WTC11 (cell line): ENCODE data around the gene HID1. TPM values are rescaled to one million over a fixed set of nuclear protein-coding genes. Genes with fewer than 3 reads are reported as not detected.

ENCODE experiments used
- ATAC-seq: fragments of 200-7000 bp; cut with Tn5 transposase; 2 replicates; pipeline ENCODE4 v1.10.0; 2021; ENCODE audit warnings: mild to moderate bottlenecking, moderate library complexity
- Bru-seq: library from RNA; stranded (reverse); fragments of 400-500 nt; gene quantifications from one replicate; lab custom pipeline; 2021; lab: Mats Ljungman, UMichigan
- CTCF ChIA-PET: fragments of 300-600 bp; sonication (Branson Sonifier 250); formaldehyde crosslinking; loops from one replicate; lab custom pipeline; 2021; ENCODE audit warnings: antibody characterized with exemption; lab: Charles Lee
- POLR2A ChIA-PET: fragments of 350-600 bp; sonication (Branson Sonifier 250); formaldehyde crosslinking; loops from one replicate; lab custom pipeline; 2021; ENCODE audit warnings: antibody characterized with exemption; lab: Charles Lee
- DNase-seq: peaks from one replicate; pipeline ENCODE4 v3.0.0; 2021; ENCODE audit warnings: low spot score
- H3K27ac Mint-ChIP-seq: 2 replicates; pipeline ENCODE4 v1.8.0; 2021; ENCODE audit warnings: mixed read lengths
- H3K27me3 Mint-ChIP-seq: 2 replicates; pipeline ENCODE4 v1.8.0; 2021; ENCODE audit warnings: low read depth, mild to moderate bottlenecking, moderate library complexity, mixed read lengths
- H3K36me3 Mint-ChIP-seq: 2 replicates; pipeline ENCODE4 v1.8.0; 2021; ENCODE audit warnings: mixed read lengths
- H3K4me1 Mint-ChIP-seq: 2 replicates; pipeline ENCODE4 v1.8.0; 2022; ENCODE audit warnings: mixed read lengths
- H3K4me3 Mint-ChIP-seq: 2 replicates; pipeline ENCODE4 v1.8.0; 2021; ENCODE audit warnings: mild to moderate bottlenecking, moderate library complexity, mixed read lengths
- H3K9me3 Mint-ChIP-seq: 2 replicates; pipeline ENCODE4 v1.8.0; 2021; ENCODE audit warnings: mixed read lengths
- ATF1 ChIP-seq: sonication (generic); formaldehyde crosslinking; IDR thresholded peaks from 2 replicates; pipeline ENCODE4 v1.8.1; 2023; ENCODE audit warnings: mild to moderate bottlenecking, moderate library complexity, missing genetic modification reagents
- CBFB ChIP-seq: sonication (generic); formaldehyde crosslinking; IDR thresholded peaks from 2 replicates; pipeline ENCODE4 v1.8.1; 2022; ENCODE audit warnings: mild to moderate bottlenecking, low read depth, missing genetic modification reagents
- CREM ChIP-seq: sonication (generic); formaldehyde crosslinking; IDR thresholded peaks from 2 replicates; pipeline ENCODE4 v1.8.1; 2022; ENCODE audit warnings: mild to moderate bottlenecking, missing genetic modification reagents, moderate library complexity
- FOXP1 ChIP-seq: sonication (generic); formaldehyde crosslinking; IDR thresholded peaks from 2 replicates; pipeline ENCODE4 v1.8.0; 2022; ENCODE audit warnings: missing genetic modification reagents, mild to moderate bottlenecking, moderate library complexity, borderline replicate concordance
- GABPB1 ChIP-seq: sonication (generic); formaldehyde crosslinking; IDR thresholded peaks from 2 replicates; pipeline ENCODE4 v1.8.1; 2023; ENCODE audit warnings: mild to moderate bottlenecking, missing genetic modification reagents
- JUN ChIP-seq: sonication (generic); formaldehyde crosslinking; IDR thresholded peaks from 2 replicates; pipeline ENCODE4 v1.8.0; 2023; ENCODE audit warnings: mild to moderate bottlenecking, missing genetic modification reagents
- MYBL2 ChIP-seq: sonication (generic); formaldehyde crosslinking; IDR thresholded peaks from 2 replicates; pipeline ENCODE4 v1.8.1; 2023; ENCODE audit warnings: mild to moderate bottlenecking, moderate library complexity, missing genetic modification reagents
- TCF7 ChIP-seq: sonication (generic); formaldehyde crosslinking; IDR thresholded peaks from 2 replicates; pipeline ENCODE4 v1.8.0; 2022; ENCODE audit warnings: mild to moderate bottlenecking, low read depth, missing genetic modification reagents, moderate library complexity
- ZNF219 ChIP-seq: sonication (generic); formaldehyde crosslinking; IDR thresholded peaks from 2 replicates; pipeline ENCODE4 v1.8.0; 2023; ENCODE audit warnings: missing genetic modification reagents, mild to moderate bottlenecking, borderline replicate concordance
- ZNF396 ChIP-seq: fragments of 250-450 bp; sonication (Bioruptor Pico); IDR thresholded peaks from 2 replicates; pipeline ENCODE4 v1.8.0; 2021; ENCODE audit warnings: mild to moderate bottlenecking, moderate library complexity, borderline replicate concordance
- long read RNA-seq, 3 experiments: library from RNA in 1 of 3; library from capped mRNA in 1 of 3; library from polyadenylated mRNA in 1 of 3; unstranded in 2 of 3; stranded (forward) in 1 of 3; transcript quantifications; one replicate each; pipeline ENCODE4 v2.0.0, GENCODE V29; 2021
- total RNA-seq: library from RNA; stranded (reverse); gene quantifications from 3 replicates; pipeline ENCODE4 v1.2.3, GENCODE V29; 2021
- TF ChIP-seq, protein P1 (sequence below): sonication (generic); formaldehyde crosslinking; conservative IDR thresholded peaks from 2 replicates; pipeline ENCODE4 v1.8.1; 2022; ENCODE audit warnings: mild to moderate bottlenecking, missing genetic modification reagents
- TF ChIP-seq, protein P2 (sequence below): sonication (generic); formaldehyde crosslinking; IDR thresholded peaks from 2 replicates; pipeline ENCODE4 v1.8.1; 2023; ENCODE audit warnings: mild to moderate bottlenecking, missing genetic modification reagents
- TF ChIP-seq, protein P3 (sequence below): sonication (generic); formaldehyde crosslinking; IDR thresholded peaks from 2 replicates; pipeline ENCODE4 v1.8.1; 2023; ENCODE audit warnings: mild to moderate bottlenecking, missing genetic modification reagents, moderate library complexity
- TF ChIP-seq, protein P4 (sequence below): sonication (generic); formaldehyde crosslinking; conservative IDR thresholded peaks from 2 replicates; pipeline ENCODE4 v1.8.1; 2023; ENCODE audit warnings: mild to moderate bottlenecking, low read depth, missing genetic modification reagents, moderate library complexity
- TF ChIP-seq, protein P5 (sequence below): fragments of 250-450 bp; sonication (Bioruptor Pico); IDR thresholded peaks from 2 replicates; pipeline ENCODE4 v1.9.0; 2021; ENCODE audit warnings: mild to moderate bottlenecking
- TF ChIP-seq, protein P6 (sequence below): sonication (generic); formaldehyde crosslinking; IDR thresholded peaks from 2 replicates; pipeline ENCODE4 v1.8.0; 2022; ENCODE audit warnings: mild to moderate bottlenecking, missing genetic modification reagents
- TF ChIP-seq, protein P7 (sequence below): sonication (generic); formaldehyde crosslinking; IDR thresholded peaks from 2 replicates; pipeline ENCODE4 v1.8.0; 2022; ENCODE audit warnings: mild to moderate bottlenecking, missing genetic modification reagents
- TF ChIP-seq, protein P8 (sequence below): sonication (generic); formaldehyde crosslinking; IDR thresholded peaks from 2 replicates; pipeline ENCODE4 v1.8.1; 2023; ENCODE audit warnings: mild to moderate bottlenecking, moderate library complexity, missing genetic modification reagents

Gene HID1, protein sequence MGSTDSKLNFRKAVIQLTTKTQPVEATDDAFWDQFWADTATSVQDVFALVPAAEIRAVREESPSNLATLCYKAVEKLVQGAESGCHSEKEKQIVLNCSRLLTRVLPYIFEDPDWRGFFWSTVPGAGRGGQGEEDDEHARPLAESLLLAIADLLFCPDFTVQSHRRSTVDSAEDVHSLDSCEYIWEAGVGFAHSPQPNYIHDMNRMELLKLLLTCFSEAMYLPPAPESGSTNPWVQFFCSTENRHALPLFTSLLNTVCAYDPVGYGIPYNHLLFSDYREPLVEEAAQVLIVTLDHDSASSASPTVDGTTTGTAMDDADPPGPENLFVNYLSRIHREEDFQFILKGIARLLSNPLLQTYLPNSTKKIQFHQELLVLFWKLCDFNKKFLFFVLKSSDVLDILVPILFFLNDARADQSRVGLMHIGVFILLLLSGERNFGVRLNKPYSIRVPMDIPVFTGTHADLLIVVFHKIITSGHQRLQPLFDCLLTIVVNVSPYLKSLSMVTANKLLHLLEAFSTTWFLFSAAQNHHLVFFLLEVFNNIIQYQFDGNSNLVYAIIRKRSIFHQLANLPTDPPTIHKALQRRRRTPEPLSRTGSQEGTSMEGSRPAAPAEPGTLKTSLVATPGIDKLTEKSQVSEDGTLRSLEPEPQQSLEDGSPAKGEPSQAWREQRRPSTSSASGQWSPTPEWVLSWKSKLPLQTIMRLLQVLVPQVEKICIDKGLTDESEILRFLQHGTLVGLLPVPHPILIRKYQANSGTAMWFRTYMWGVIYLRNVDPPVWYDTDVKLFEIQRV
- 16.7 to 19.4 TPM (median 19.3 TPM) in 3 replicates for total RNA-seq
- percentile 35 among the genes with signal in this experiment for Bru-seq, nascent RNA
- long read RNA-seq, experiment 1, transcript HID1-202 (19 exons, 3,271 nt) = major isoform, 52 of 95 reads
- long read RNA-seq, experiment 1, partial matches to known transcripts = 17 of 95 reads
- long read RNA-seq, experiment 1, other reads (novel, unspliced or antisense) = 26 of 95 reads
- long read RNA-seq, experiment 2, partial matches to known transcripts = 10 of 24 reads
- long read RNA-seq, experiment 2, other reads (novel, unspliced or antisense) = 10 of 24 reads
- long read RNA-seq, experiment 3, partial matches to known transcripts = 5 of 7 reads
- long read RNA-seq, experiment 3, other reads (novel, unspliced or antisense) = 1 of 7 reads

DNA sequence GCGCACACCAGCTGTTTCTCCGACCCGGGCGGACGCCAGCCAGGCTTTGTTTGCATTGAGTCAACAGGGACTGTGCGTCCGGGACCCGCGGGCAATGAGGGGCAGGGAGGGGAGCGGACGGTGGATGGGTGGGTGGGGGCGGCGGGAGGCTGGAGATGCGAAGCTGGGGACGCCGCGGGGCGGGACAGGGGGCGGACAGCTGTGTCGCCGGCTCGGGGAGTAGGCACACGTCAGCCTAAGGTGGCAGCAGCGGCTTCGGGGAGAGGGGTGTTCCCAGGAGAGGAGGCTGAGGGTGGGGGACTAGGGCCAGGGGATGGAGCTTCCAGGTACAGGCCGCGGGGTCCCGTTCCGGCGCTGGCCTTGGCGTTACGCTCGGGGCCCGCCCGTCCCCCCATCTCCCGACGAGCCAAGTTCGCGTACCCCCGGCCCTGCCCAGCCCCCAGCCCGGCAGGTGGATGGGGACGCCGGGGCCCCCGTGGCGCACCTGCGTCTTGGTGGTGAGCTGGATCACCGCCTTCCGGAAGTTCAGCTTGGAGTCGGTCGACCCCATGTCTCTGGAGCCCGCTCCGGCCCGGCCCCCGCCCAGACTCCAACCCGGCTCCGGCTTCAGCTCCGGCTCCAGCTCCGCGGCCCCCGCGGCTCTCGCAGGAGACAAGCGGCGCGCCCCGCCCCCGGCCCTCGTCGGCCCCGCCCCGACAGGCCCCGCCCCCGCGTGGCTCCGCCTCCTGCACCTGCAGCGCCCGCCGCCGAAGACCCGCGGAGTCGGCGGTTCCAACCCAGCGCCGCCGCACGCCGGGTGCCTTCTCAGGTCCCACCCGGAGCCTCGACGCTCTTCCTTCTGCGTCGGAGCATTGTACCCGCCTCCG is at the start of gene HID1:
Gene HID1 (minus strand): TSS at position 653 of the 866 bp plus-strand sequence. CDS start 103 bp downstream, at position 550.
- H3K4me1 Mint-ChIP-seq = peaks cover 12% of the 10 kb centered on the region
- peak; percentile 83 for ATAC-seq
- TF ChIP-seq MYBL2 (CRISPR knock-in tag) = no peak
- peak; percentile 67 for TF ChIP-seq GABPB1 (CRISPR knock-in tag)
- TF ChIP-seq JUN (CRISPR knock-in tag) = no peak
- TF ChIP-seq, protein P1, sequence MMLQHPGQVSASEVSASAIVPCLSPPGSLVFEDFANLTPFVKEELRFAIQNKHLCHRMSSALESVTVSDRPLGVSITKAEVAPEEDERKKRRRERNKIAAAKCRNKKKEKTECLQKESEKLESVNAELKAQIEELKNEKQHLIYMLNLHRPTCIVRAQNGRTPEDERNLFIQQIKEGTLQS (CRISPR knock-in tag) = no peak
- no peak for TF ChIP-seq FOXP1
- TF ChIP-seq, protein P2, sequence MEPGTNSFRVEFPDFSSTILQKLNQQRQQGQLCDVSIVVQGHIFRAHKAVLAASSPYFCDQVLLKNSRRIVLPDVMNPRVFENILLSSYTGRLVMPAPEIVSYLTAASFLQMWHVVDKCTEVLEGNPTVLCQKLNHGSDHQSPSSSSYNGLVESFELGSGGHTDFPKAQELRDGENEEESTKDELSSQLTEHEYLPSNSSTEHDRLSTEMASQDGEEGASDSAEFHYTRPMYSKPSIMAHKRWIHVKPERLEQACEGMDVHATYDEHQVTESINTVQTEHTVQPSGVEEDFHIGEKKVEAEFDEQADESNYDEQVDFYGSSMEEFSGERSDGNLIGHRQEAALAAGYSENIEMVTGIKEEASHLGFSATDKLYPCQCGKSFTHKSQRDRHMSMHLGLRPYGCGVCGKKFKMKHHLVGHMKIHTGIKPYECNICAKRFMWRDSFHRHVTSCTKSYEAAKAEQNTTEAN = no peak
- TF ChIP-seq, protein P3, sequence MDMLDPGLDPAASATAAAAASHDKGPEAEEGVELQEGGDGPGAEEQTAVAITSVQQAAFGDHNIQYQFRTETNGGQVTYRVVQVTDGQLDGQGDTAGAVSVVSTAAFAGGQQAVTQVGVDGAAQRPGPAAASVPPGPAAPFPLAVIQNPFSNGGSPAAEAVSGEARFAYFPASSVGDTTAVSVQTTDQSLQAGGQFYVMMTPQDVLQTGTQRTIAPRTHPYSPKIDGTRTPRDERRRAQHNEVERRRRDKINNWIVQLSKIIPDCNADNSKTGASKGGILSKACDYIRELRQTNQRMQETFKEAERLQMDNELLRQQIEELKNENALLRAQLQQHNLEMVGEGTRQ (CRISPR knock-in tag) = 0 out of 2 replicates have a peak, but pooled peaks have one; percentile 8
- TF ChIP-seq, protein P4, sequence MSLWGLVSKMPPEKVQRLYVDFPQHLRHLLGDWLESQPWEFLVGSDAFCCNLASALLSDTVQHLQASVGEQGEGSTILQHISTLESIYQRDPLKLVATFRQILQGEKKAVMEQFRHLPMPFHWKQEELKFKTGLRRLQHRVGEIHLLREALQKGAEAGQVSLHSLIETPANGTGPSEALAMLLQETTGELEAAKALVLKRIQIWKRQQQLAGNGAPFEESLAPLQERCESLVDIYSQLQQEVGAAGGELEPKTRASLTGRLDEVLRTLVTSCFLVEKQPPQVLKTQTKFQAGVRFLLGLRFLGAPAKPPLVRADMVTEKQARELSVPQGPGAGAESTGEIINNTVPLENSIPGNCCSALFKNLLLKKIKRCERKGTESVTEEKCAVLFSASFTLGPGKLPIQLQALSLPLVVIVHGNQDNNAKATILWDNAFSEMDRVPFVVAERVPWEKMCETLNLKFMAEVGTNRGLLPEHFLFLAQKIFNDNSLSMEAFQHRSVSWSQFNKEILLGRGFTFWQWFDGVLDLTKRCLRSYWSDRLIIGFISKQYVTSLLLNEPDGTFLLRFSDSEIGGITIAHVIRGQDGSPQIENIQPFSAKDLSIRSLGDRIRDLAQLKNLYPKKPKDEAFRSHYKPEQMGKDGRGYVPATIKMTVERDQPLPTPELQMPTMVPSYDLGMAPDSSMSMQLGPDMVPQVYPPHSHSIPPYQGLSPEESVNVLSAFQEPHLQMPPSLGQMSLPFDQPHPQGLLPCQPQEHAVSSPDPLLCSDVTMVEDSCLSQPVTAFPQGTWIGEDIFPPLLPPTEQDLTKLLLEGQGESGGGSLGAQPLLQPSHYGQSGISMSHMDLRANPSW = no peak
- TF ChIP-seq, protein P5, sequence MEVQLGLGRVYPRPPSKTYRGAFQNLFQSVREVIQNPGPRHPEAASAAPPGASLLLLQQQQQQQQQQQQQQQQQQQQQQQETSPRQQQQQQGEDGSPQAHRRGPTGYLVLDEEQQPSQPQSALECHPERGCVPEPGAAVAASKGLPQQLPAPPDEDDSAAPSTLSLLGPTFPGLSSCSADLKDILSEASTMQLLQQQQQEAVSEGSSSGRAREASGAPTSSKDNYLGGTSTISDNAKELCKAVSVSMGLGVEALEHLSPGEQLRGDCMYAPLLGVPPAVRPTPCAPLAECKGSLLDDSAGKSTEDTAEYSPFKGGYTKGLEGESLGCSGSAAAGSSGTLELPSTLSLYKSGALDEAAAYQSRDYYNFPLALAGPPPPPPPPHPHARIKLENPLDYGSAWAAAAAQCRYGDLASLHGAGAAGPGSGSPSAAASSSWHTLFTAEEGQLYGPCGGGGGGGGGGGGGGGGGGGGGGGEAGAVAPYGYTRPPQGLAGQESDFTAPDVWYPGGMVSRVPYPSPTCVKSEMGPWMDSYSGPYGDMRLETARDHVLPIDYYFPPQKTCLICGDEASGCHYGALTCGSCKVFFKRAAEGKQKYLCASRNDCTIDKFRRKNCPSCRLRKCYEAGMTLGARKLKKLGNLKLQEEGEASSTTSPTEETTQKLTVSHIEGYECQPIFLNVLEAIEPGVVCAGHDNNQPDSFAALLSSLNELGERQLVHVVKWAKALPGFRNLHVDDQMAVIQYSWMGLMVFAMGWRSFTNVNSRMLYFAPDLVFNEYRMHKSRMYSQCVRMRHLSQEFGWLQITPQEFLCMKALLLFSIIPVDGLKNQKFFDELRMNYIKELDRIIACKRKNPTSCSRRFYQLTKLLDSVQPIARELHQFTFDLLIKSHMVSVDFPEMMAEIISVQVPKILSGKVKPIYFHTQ (CRISPR knock-in tag) = no peak
- TF ChIP-seq CREM (CRISPR knock-in tag) = no peak
- no peak for TF ChIP-seq ATF1
- TF ChIP-seq, protein P6, sequence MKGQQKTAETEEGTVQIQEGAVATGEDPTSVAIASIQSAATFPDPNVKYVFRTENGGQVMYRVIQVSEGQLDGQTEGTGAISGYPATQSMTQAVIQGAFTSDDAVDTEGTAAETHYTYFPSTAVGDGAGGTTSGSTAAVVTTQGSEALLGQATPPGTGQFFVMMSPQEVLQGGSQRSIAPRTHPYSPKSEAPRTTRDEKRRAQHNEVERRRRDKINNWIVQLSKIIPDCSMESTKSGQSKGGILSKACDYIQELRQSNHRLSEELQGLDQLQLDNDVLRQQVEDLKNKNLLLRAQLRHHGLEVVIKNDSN (CRISPR knock-in tag) = no peak
- no peak for TF ChIP-seq ZNF396 (CRISPR knock-in tag)
- TF ChIP-seq TCF7 (CRISPR knock-in tag) = no peak
- TF ChIP-seq, protein P7, sequence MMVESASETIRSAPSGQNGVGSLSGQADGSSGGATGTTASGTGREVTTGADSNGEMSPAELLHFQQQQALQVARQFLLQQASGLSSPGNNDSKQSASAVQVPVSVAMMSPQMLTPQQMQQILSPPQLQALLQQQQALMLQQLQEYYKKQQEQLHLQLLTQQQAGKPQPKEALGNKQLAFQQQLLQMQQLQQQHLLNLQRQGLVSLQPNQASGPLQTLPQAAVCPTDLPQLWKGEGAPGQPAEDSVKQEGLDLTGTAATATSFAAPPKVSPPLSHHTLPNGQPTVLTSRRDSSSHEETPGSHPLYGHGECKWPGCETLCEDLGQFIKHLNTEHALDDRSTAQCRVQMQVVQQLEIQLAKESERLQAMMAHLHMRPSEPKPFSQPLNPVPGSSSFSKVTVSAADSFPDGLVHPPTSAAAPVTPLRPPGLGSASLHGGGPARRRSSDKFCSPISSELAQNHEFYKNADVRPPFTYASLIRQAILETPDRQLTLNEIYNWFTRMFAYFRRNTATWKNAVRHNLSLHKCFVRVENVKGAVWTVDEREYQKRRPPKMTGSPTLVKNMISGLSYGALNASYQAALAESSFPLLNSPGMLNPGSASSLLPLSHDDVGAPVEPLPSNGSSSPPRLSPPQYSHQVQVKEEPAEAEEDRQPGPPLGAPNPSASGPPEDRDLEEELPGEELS = 0 out of 2 replicates have a peak, but pooled peaks have one; percentile 12
- TF ChIP-seq, protein P8, sequence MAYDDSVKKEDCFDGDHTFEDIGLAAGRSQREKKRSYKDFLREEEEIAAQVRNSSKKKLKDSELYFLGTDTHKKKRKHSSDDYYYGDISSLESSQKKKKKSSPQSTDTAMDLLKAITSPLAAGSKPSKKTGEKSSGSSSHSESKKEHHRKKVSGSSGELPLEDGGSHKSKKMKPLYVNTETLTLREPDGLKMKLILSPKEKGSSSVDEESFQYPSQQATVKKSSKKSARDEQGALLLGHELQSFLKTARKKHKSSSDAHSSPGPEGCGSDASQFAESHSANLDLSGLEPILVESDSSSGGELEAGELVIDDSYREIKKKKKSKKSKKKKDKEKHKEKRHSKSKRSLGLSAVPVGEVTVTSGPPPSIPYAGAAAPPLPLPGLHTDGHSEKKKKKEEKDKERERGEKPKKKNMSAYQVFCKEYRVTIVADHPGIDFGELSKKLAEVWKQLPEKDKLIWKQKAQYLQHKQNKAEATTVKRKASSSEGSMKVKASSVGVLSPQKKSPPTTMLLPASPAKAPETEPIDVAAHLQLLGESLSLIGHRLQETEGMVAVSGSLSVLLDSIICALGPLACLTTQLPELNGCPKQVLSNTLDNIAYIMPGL (CRISPR knock-in tag) = peak; percentile 70; the same call in 1 of the 2 replicates
- no peak for TF ChIP-seq CBFB (CRISPR knock-in tag)
- no peak for TF ChIP-seq ZNF219 (CRISPR knock-in tag)

More for the DNA sequence above, at the start of gene HID1:
- peak within 1 kb of the TSS; percentile 90 for H3K4me3 Mint-ChIP-seq
- peak; percentile 89 for DNase-seq
- no peaks in the 10 kb centered on the region for H3K36me3 Mint-ChIP-seq
- ChIA-PET POLR2A (interaction anchor here (0.7 to 2.0 kb wide), 5 partner anchors 10 to 99 kb away, joined by 3 to 15 read pairs (median 4); partner anchors contain the start of genes CDR2L, FDXR and MRPL58), CTCF (interaction anchor here (0.6 to 7.5 kb wide), 21 partner anchors 10 to 159 kb away, joined by 3 to 133 read pairs (median 6); partner anchors contain the start of genes ATP5PD, CDR2L, FADS6 and KCTD2)
- no peaks in the 10 kb centered on the region for H3K9me3 Mint-ChIP-seq
- H3K27me3 Mint-ChIP-seq = peaks cover 55% of the 10 kb centered on the region
- no peak within 1 kb of the TSS for H3K27ac Mint-ChIP-seq
